ENCODE measurements around the gene MRPL23.
"Not testable (repeated sequence)": the region's sequence is repeated elsewhere in the genome, so short reads cannot be mapped to it uniquely, and the experiment has no call there.

Gene MRPL23

GRCh38 chr11:1934335-1935155 lies 12.6 kb upstream of the MRPL23 start:
- no peak for DNase-seq

- DNase-seq = no peak
These were observed 11.7 kb upstream of the MRPL23 start for GRCh38 chr11:1935156-1936071.

- DNase-seq = no peak
These were observed 10.9 kb upstream of the MRPL23 start for GRCh38 chr11:1936072-1936780.

GRCh38 chr11:1936781-1937615 lies 10.1 kb upstream of the MRPL23 start:
- no peak for DNase-seq

GRCh38 chr11:1937616-1938342 lies 9.4 kb upstream of the MRPL23 start:
- DNase-seq = no peak

GRCh38 chr11:1938343-1939005 lies 8.7 kb upstream of the MRPL23 start:
- no peak for DNase-seq

- DNase-seq = no peak
These were observed 8.0 kb upstream of the MRPL23 start for GRCh38 chr11:1939006-1939625.

- not testable (repeated sequence) for DNase-seq
These were observed 7.3 kb upstream of the MRPL23 start for GRCh38 chr11:1939788-1940187.

GRCh38 chr11:1942558-1943260 lies 4.4 kb upstream of the MRPL23 start:
- no peak for DNase-seq

- DNase-seq = no peak
These were observed 3.6 kb upstream of the MRPL23 start for GRCh38 chr11:1943576-1943975.

GRCh38 chr11:1943977-1944376 lies 3.2 kb upstream of the MRPL23 start:
- DNase-seq = no peak

- DNase-seq = no peak
These were observed 583 bp downstream of the MRPL23 start for GRCh38 chr11:1947592-1948237.

- DNase-seq = no peak
These were observed 1.3 kb downstream of the MRPL23 start for GRCh38 chr11:1948389-1948788.

GRCh38 chr11:1949302-1949701 lies 2.2 kb downstream of the MRPL23 start:
- no peak for DNase-seq

GRCh38 chr11:1949922-1950321 lies 2.8 kb downstream of the MRPL23 start:
- no peak for DNase-seq

GRCh38 chr11:1952806-1953482 lies 5.8 kb downstream of the MRPL23 start:
- no peak for DNase-seq

- no peak for DNase-seq
These were observed 6.5 kb downstream of the MRPL23 start for GRCh38 chr11:1953489-1954266.

GRCh38 chr11:1958367-1958766 lies 11.2 kb downstream of the MRPL23 start:
- no peak for DNase-seq

All from cerebellar nuclear complex (tissue), 1 donor.